ENCODE results near the gene MDM1.

- TF ChIP-seq CTCF (IDR thresholded peaks at IDR 0.05): no peak
- TF ChIP-seq POLR2A (IDR thresholded peaks at IDR 0.05): no peak
- no peak for TF ChIP-seq EP300 (IDR thresholded peaks at IDR 0.05)
- no peak for TF ChIP-seq POLR2AphosphoS5 (IDR thresholded peaks at IDR 0.05)
Measured at GRCh38 chr12:68345763-68346162, 13.6 kb upstream of the MDM1 start.

Data from upper lobe of left lung (tissue), 4 donors.